GM12891 (cell line): ENCODE measurements around the gene KLKB1.

Experiments used
- DNase-seq: peaks from one replicate; pipeline ENCODE4 v3.0.0; 2011; ENCODE audit warnings: low spot score; ENCODE audit not compliant: insufficient read length
- FAIRE-seq: peaks from 2 replicates; lab custom pipeline; 2011; peaks lifted over from hg19 to GRCh38; lab: Jason Lieb, UNC
- PAX5 ChIP-seq: IDR thresholded peaks from 2 replicates; pipeline ENCODE4 v1.6.1; 2011; ENCODE audit warnings: low read length, moderate library complexity, mild to moderate bottlenecking; ENCODE audit not compliant: insufficient read depth, severe bottlenecking
- POLR2A ChIP-seq: IDR thresholded peaks from 2 replicates; pipeline ENCODE4 v1.6.1; 2011; ENCODE audit warnings: low read depth, low read length, control low read depth
- POLR2AphosphoS5 ChIP-seq: IDR thresholded peaks from 2 replicates; pipeline ENCODE4 v1.6.1; 2011; ENCODE audit warnings: low read depth, low read length, control low read depth
- POU2F2 ChIP-seq: IDR thresholded peaks from 2 replicates; pipeline ENCODE4 v1.6.1; 2011; ENCODE audit warnings: low read depth, mild to moderate bottlenecking, control low read depth, low read length, moderate library complexity
- SPI1 ChIP-seq: IDR thresholded peaks from 2 replicates; pipeline ENCODE4 v1.6.1; 2011; ENCODE audit warnings: low read depth, low read length, control low read depth
- TAF1 ChIP-seq: IDR thresholded peaks from 2 replicates; pipeline ENCODE4 v1.6.1; 2011; ENCODE audit warnings: low read depth, low read length, control low read depth

Gene KLKB1

DNA sequence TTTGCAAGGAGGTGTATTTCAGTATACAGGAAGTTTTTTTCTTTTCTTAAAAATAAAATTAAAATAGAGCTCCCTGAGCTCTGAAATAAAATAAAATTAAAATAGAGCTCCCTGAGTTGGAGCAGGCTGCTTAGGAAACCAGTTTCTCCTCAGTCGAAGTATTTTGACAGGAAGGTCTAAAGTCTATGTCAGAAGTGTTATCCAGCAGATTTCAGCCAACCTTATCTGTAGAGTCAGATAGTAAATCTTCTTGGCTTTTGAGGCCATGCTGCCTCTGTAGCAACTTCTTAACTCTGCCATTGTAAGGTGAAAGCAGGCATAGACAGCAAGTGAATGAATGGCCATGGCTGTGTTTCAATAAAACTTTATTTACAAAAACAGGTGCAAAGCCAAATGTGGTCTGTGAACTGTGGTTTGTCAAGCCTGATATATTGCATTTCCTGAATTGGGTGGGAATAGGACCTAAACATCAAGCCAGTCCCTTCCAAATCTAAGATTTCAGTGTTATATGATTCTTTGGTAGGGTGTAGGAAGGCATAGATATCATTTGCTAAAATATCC, 9.5 kb upstream of the KLKB1 start:
- no peak for DNase-seq
- TF ChIP-seq SPI1 (no peak), POLR2AphosphoS5 (no peak), POLR2A (no peak), TAF1 (no peak), POU2F2 (no peak), PAX5 (no peak)
- FAIRE-seq, result no peak

DNA sequence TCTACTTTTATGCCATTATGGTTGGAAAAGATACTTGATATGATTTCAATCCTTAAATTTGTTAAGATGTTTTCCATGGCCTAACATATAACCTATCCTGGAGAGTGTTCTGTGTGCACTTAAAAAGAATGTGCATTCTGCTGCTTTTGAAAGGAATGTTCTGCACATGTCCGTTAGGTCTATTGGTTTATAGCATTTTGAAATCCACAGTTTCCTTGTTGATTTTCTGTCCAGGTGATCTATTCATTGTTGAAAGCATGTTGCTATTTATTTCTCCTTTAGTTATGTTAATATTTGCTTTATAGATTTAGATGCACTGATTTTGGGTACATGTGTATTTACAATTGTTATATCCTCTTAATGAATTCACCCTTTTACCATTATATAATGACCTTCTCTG, 5.7 kb upstream of the KLKB1 start:
- FAIRE-seq, result no peak
- TF ChIP-seq PAX5, result no peak
- TF ChIP-seq POLR2A, result no peak
- no peak for TF ChIP-seq POLR2AphosphoS5
- no peak for TF ChIP-seq TAF1
- TF ChIP-seq SPI1, result no peak
- TF ChIP-seq POU2F2, result no peak
- no peak for DNase-seq

GRCh38 chr4:186225848-186226247, 1.5 kb upstream of the KLKB1 start:
- no peak for TF ChIP-seq POLR2AphosphoS5
- TF ChIP-seq SPI1, result no peak
- no peak for TF ChIP-seq POU2F2
- no peak for TF ChIP-seq TAF1
- TF ChIP-seq PAX5, result no peak
- TF ChIP-seq POLR2A, result no peak
- FAIRE-seq (no peak), DNase-seq (no peak)

DNA sequence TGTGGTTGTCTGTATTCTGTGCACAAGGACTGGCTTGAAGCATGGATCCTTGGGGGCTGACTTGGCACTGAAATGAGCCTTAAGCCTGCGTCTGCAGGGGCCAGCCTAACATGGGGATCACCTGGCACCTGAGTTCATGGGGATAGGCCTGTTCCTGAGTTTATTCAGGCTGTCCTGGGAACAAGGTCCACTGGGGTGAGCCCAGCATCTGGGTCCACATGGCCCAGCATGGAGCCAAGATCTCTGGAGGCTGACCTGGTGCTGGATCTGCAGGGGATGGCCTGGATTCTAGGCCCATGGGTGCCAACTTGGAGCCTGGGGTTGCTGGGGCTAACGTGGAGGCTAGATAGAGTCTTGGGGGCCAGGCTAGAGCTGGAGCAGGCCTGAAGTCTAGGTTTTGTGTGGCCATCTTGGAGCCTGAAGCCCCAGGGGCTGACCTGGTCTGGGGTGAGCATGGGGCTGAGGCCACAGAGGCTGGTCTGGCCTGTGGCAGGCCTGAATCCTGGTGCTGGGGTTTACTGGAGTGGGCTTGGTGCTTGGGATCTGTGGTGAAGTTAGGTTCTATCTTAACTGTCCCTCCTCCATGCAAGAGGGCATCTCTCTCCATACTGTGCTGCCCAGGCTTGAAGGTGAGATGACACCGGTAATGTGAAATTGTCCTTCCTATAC, 652 bp upstream of the KLKB1 start:
- DNase-seq (no peak), FAIRE-seq (no peak)
- TF ChIP-seq POLR2A (no peak), POLR2AphosphoS5 (no peak), POU2F2 (no peak), SPI1 (no peak), PAX5 (no peak), TAF1 (no peak)

DNA sequence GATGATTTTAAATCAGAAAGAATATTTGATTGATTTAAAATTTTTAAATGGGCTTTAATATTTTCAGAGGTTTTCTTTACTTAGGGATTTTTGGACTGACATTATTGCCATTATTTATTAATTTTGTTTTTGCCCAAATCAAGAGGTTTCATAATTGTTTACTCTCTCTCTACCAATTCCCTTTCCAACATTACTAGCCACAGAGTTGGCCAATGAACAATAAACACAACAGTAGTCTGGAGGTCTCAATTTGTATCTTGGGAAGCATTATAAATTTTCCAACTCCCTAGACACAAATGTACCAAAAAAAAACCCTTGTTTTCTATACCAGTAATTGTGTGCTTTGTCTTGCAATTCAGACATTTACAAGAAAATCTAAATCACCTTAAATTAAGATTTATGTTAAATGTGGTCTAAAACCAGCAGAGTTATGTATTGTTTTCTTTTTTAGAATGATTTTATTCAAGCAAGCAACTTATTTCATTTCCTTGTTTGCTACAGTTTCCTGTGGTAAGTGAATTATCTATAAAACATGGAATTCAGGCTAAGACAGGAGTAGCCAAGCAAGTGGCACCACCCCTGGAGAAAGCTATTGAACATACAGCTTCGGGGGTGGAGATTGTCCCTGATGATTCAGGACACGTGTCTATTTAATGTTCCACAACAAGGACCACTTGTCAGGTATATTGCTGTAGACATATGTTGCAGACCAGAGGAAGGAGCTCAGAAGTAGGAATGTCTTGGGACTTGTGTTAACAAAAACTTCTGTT, 622 bp downstream of the KLKB1 start:
- TF ChIP-seq POLR2AphosphoS5, result no peak
- TF ChIP-seq PAX5, result no peak
- no peak for TF ChIP-seq SPI1
- DNase-seq (no peak), FAIRE-seq (no peak)

DNA sequence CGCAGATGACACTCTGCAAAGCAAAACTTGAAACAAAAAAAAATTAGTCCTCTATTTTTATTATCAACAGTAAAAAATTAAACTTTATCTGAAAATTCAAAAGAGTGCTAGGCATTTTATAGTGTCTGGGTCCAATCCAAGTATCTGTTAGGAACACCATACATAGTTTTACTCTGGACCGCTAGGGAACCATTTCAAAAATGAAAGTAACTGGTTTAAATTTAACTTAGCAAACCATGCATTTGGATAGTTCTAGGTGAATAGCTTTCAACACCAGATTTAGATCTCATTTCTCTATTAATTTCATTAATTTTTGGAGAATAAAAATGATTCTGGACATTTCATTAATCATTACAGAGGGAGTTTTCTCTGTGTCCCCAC, 1.2 kb downstream of the KLKB1 start:
- DNase-seq (no peak), FAIRE-seq (no peak)
- TF ChIP-seq POLR2A (no peak), TAF1 (no peak), PAX5 (no peak), POU2F2 (no peak), POLR2AphosphoS5 (no peak), SPI1 (no peak)

GRCh38 chr4:186234367-186234766, 7.1 kb downstream of the KLKB1 start:
- DNase-seq (no peak), FAIRE-seq (no peak)
- TF ChIP-seq TAF1, result no peak
- no peak for TF ChIP-seq POU2F2
- TF ChIP-seq POLR2AphosphoS5, result no peak
- TF ChIP-seq POLR2A, result no peak
- TF ChIP-seq SPI1, result no peak
- TF ChIP-seq PAX5, result no peak

- no peak for FAIRE-seq
- TF ChIP-seq TAF1 (no peak), SPI1 (no peak), PAX5 (no peak), POLR2AphosphoS5 (no peak), POU2F2 (no peak), POLR2A (no peak)
- DNase-seq, result no peak
Observed at GRCh38 chr4:186236126-186236525, 8.8 kb downstream of the KLKB1 start.

DNA sequence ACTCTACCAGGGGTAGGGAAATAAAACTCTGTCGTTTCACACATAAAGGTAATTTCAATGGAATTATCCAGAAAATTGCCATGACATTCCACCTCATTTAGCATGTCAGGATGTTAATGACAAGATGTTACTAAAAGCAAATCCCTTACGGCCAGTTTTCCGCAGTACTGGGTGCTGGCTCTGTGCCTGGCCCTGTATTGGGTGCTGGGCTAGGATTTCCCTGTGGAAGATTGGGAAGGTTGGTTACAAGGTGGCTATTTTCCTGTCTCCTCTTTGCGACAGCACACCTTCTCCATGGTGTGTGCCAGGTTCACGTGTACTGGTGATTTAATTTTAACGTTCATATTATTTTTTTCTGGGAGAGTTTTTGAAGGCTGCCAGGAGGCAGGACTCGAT, 13.1 kb downstream of the KLKB1 start:
- no peak for TF ChIP-seq POLR2A
- TF ChIP-seq SPI1, result no peak
- no peak for DNase-seq
- no peak for FAIRE-seq
